ENCODE measurements around the gene TANC1.

TANC1 gene

GRCh38 chr2:158968396-158969161 lies at the start of gene TANC1:
TSS of gene TANC1 (plus strand) at chr2:158968640. CDS start at chr2:159065911, 97,271 bp downstream.
- DNase-seq: peak; percentile 93

- DNase-seq: no peak
Observed at GRCh38 chr2:158921599-158922408, 46.6 kb upstream of the TANC1 start.

GRCh38 chr2:158922601-158923000 lies 45.8 kb upstream of the TANC1 start:
- DNase-seq: peak; percentile 41

GRCh38 chr2:158923180-158923594 lies 45.3 kb upstream of the TANC1 start:
- DNase-seq: peak; percentile 50

GRCh38 chr2:158923641-158924040 lies 44.8 kb upstream of the TANC1 start:
- DNase-seq: no peak

GRCh38 chr2:158926478-158926948 lies 41.9 kb upstream of the TANC1 start:
- DNase-seq: peak; percentile 77

- DNase-seq: no peak
Observed at GRCh38 chr2:158928515-158928914, 39.9 kb upstream of the TANC1 start.

- no peak for DNase-seq
Observed at GRCh38 chr2:158928965-158929364, 39.5 kb upstream of the TANC1 start.

- DNase-seq: peak; percentile 74
Observed at GRCh38 chr2:158931572-158931971, 36.9 kb upstream of the TANC1 start.

- peak; percentile 14 for DNase-seq
Observed at GRCh38 chr2:158932131-158932645, 36.3 kb upstream of the TANC1 start.

GRCh38 chr2:158934170-158934569 lies 34.3 kb upstream of the TANC1 start:
- no peak for DNase-seq

- DNase-seq: no peak
Observed at GRCh38 chr2:158935617-158936016, 32.8 kb upstream of the TANC1 start.

GRCh38 chr2:158936978-158937377 lies 31.5 kb upstream of the TANC1 start:
- DNase-seq: peak; percentile 80

GRCh38 chr2:158940356-158940755 lies 28.1 kb upstream of the TANC1 start:
- no peak for DNase-seq

GRCh38 chr2:158943973-158944372 lies 24.5 kb upstream of the TANC1 start:
- no peak for DNase-seq

GRCh38 chr2:158948964-158949699 lies 19.3 kb upstream of the TANC1 start:
- no peak for DNase-seq

- peak; percentile 28 for DNase-seq
Observed at GRCh38 chr2:158953454-158953853, 15.0 kb upstream of the TANC1 start.

GRCh38 chr2:158953926-158954763 lies 14.3 kb upstream of the TANC1 start:
- DNase-seq: peak; percentile 86

GRCh38 chr2:158955842-158956365 lies 12.5 kb upstream of the TANC1 start:
- DNase-seq: no peak

- no peak for DNase-seq
Observed at GRCh38 chr2:158958365-158958764, 10.1 kb upstream of the TANC1 start.

- no peak for DNase-seq
Observed at GRCh38 chr2:158960193-158960592, 8.2 kb upstream of the TANC1 start.

GRCh38 chr2:158962074-158962473 lies 6.4 kb upstream of the TANC1 start:
- DNase-seq: no peak

All from EL (cell line).